HepG2 (cell line): ENCODE measurements around the gene PDZD8. TPM values are rescaled to one million over a fixed set of nuclear protein-coding genes. Genes with fewer than 3 reads are reported as not detected.

ENCODE experiments used
- ATAC-seq: fragments of 200-7000 bp; cut with Tn5 transposase; 3 replicates; pipeline ENCODE4 v1.9.1; 2020; ENCODE audit warnings: mild to moderate bottlenecking, moderate library complexity
- BruUV-seq: library from RNA; stranded (reverse); fragments of 400-500 nt; replicated peaks from 2 replicates; lab custom pipeline; 2021; lab: Mats Ljungman, UMichigan
- CTCF ChIA-PET: fragments of 300-600 bp; formaldehyde crosslinking; extraction: SDS; loops from one replicate; lab custom pipeline; 2021; ENCODE audit warnings: low total read pairs, inconsistent platforms, low intra/inter-chr PET ratio; lab: Yijun Ruan, JAX
- POLR2A ChIA-PET: fragments of 350-600 bp; sonication (Branson Sonifier 250); formaldehyde crosslinking; loops from one replicate; lab custom pipeline; 2020; ENCODE audit warnings: antibody characterized with exemption, inconsistent platforms; lab: Yijun Ruan, JAX
- DNase-seq: peaks from one replicate; pipeline ENCODE4 v3.0.0-alpha.2; 2015; ENCODE audit warnings: low spot score
- FAIRE-seq: peaks from 3 replicates; lab custom pipeline; 2011; peaks lifted over from hg19 to GRCh38; lab: Jason Lieb, UNC
- H2AFZ ChIP-seq: one replicate; pipeline ENCODE4 v1.6.1; 2011; ENCODE audit warnings: low read length, inconsistent platforms
- H3K27ac ChIP-seq: fragments of 300-600 bp; 3 replicates; pipeline ENCODE4 v1.8.0; 2011; ENCODE audit warnings: mixed run types, mild to moderate bottlenecking, mixed read lengths, low read length, inconsistent platforms; ENCODE audit not compliant: insufficient read depth; ENCODE audit errors: extremely low read length
- H3K27me3 ChIP-seq, 2 experiments: fragments of 200-600 bp in 1 of 2; 2 replicates in 1 of 2; 3 replicates in 1 of 2; pipeline versions ENCODE4 v1.6.0 to v1.8.0; 2011; ENCODE audit warnings: low read length in 2 of 2, mild to moderate bottlenecking in 2 of 2, moderate library complexity in 2 of 2, inconsistent platforms in 1 of 2; ENCODE audit not compliant: insufficient read depth in 2 of 2, control insufficient read depth in 1 of 2
- H3K36me3 ChIP-seq, 2 experiments: fragments of 200-600 bp in 1 of 2; replicated peaks in 1 of 2; 2 replicates in 1 of 2; 3 replicates in 1 of 2; pipeline versions ENCODE4 v1.5.1 to v1.8.0; 2011; ENCODE audit warnings: low read length in 2 of 2, inconsistent platforms in 1 of 2; ENCODE audit not compliant: insufficient read depth in 2 of 2, control insufficient read depth in 1 of 2
- H3K4me1 ChIP-seq: 2 replicates; pipeline ENCODE4 v1.5.1; 2012; ENCODE audit warnings: low read length, inconsistent platforms; ENCODE audit not compliant: insufficient read depth
- H3K4me2 ChIP-seq: 2 replicates; pipeline ENCODE4 v1.6.0; 2011; ENCODE audit warnings: low read depth, low read length, inconsistent platforms
- H3K4me3 ChIP-seq, 3 experiments: fragments of 200-600 bp in 1 of 3; sonication (generic), shearing (Covaris generic) in 1 of 3; replicated peaks in 1 of 3; 2 replicates each; pipeline ENCODE4 v1.5.1; 2011 to 2016; ENCODE audit warnings: low read length in 3 of 3, inconsistent platforms in 2 of 3, low read depth in 2 of 3, mild to moderate bottlenecking in 2 of 3, control low read depth in 1 of 3, mixed read lengths in 1 of 3; ENCODE audit not compliant: insufficient read depth in 1 of 3
- H3K79me2 ChIP-seq: one replicate; pipeline ENCODE4 v1.6.1; 2011; ENCODE audit warnings: low read length, inconsistent platforms; ENCODE audit not compliant: insufficient read depth
- H3K9ac ChIP-seq: 2 replicates; pipeline ENCODE4 v1.6.0; 2011; ENCODE audit warnings: mild to moderate bottlenecking, low read depth, low read length, inconsistent platforms; ENCODE audit not compliant: insufficient read depth
- H3K9me3 ChIP-seq: 2 replicates; pipeline ENCODE4 v1.5.1; 2012; ENCODE audit warnings: mild to moderate bottlenecking, low read length
- H4K20me1 ChIP-seq: 2 replicates; pipeline ENCODE4 v1.6.0; 2011; ENCODE audit warnings: inconsistent platforms, mild to moderate bottlenecking, low read length, moderate library complexity; ENCODE audit not compliant: insufficient read depth
- EHMT2 ChIP-seq: fragments of 200-600 bp; sonication (generic); IDR thresholded peaks from 2 replicates; pipeline ENCODE4 v1.7.0; 2017; ENCODE audit warnings: antibody characterized with exemption, low read depth, low read length, borderline replicate concordance
- GATA4 ChIP-seq: sonication (generic); IDR thresholded peaks from 2 replicates; pipeline ENCODE4 v1.6.1; 2016; ENCODE audit warnings: antibody characterized with exemption, low read depth, borderline replicate concordance
- KDM1A ChIP-seq: IDR thresholded peaks from 2 replicates; pipeline ENCODE4 v1.6.1; 2016; ENCODE audit warnings: missing compliant biosample characterization
- KDM5A ChIP-seq: fragments of 200-600 bp; sonication (generic); IDR thresholded peaks from 2 replicates; pipeline ENCODE4 v1.7.0; 2018; ENCODE audit warnings: antibody characterized with exemption, mild to moderate bottlenecking, low read length, borderline replicate concordance
- RARG ChIP-seq: sonication (generic); formaldehyde crosslinking; IDR thresholded peaks from 2 replicates; pipeline ENCODE4 v1.4.0; 2020; ENCODE audit warnings: low read depth, mild to moderate bottlenecking, missing genetic modification reagents
- SIN3A ChIP-seq: IDR thresholded peaks from 2 replicates; pipeline ENCODE4 v1.6.1; 2011; ENCODE audit warnings: low read depth, mild to moderate bottlenecking, control low read depth, low read length, borderline replicate concordance
- SNAPC5 ChIP-seq: sonication (generic); formaldehyde crosslinking; IDR thresholded peaks from 2 replicates; pipeline ENCODE4 v1.8.1; 2023; ENCODE audit warnings: mild to moderate bottlenecking, missing genetic modification reagents, borderline replicate concordance
- ZNF569 ChIP-seq: sonication (generic); formaldehyde crosslinking; IDR thresholded peaks from 2 replicates; pipeline ENCODE4 v1.5.0; 2020; ENCODE audit warnings: mild to moderate bottlenecking, missing genetic modification reagents, moderate library complexity, borderline replicate concordance
- WGBS: methylation state at CpG from one replicate; pipeline ENCODE4 v1.1.6; 2017; ENCODE audit warnings: low lambda C conversion rate; 5-methylcytosine and 5-hydroxymethylcytosine counted together
- in situ Hi-C: cut with HindIII; loops from 2 replicates; pipeline ENCODE4 v1.10.0; 2017; ENCODE audit warnings: low pct_unique_long_range_greater_than_20kb; ENCODE audit not compliant: extremely low pct_ligation_motif_present
- intact Hi-C: fragments of 100-400 bp; cut with micrococcal nuclease; formaldehyde crosslinking; loops from one replicate; pipeline ENCODE4 v1.10.0; 2022; ENCODE audit not compliant: unreplicated experiment
- polyA plus RNA-seq, 8 experiments: library from polyadenylated mRNA; depleted of rRNA in 3 of 8; stranded (reverse) in 7 of 8; unstranded in 1 of 8; fragments of >200 nt; fragmentation: Illumina TruSeq in 4 of 8; extraction: Trizol in 4 of 8; gene quantifications; 2 replicates each; pipeline versions ENCODE4 v1.2.1 to v1.2.3, GENCODE V29; 2011 to 2016; ENCODE audit warnings: low read depth in 4 of 8, missing spikeins in 1 of 8, mixed read lengths in 1 of 8; ENCODE audit not compliant: insufficient read depth in 1 of 8
- total RNA-seq, 5 experiments: library from RNA; depleted of rRNA; stranded (reverse); fragments of >200 nt; fragmentation: Illumina TruSeq; extraction: Trizol; gene quantifications; 2 replicates each; pipeline ENCODE4 v1.2.3, GENCODE V29; 2016; ENCODE audit warnings: low read depth in 1 of 5
- TF ChIP-seq, protein P1 (sequence below): sonication (generic); formaldehyde crosslinking; IDR thresholded peaks from 2 replicates; pipeline ENCODE4 v1.8.0; 2022; ENCODE audit warnings: missing genetic modification reagents, mild to moderate bottlenecking, borderline replicate concordance
- TF ChIP-seq, protein P2 (sequence below), 2 experiments: IDR thresholded peaks; 2 replicates each; pipeline ENCODE4 v1.6.1; 2011 to 2012; ENCODE audit warnings: low read length in 2 of 2, borderline replicate concordance in 1 of 2, low read depth in 1 of 2, mild to moderate bottlenecking in 1 of 2, moderate library complexity in 1 of 2
- TF ChIP-seq, protein P3 (sequence below): sonication (generic); formaldehyde crosslinking; IDR thresholded peaks from 2 replicates; pipeline ENCODE4 v1.8.0; 2023; ENCODE audit warnings: mild to moderate bottlenecking, missing genetic modification reagents

Gene PDZD8
- total and polyA plus RNA-seq, 2 of the 13 experiments (the other 11 are each of a cell fraction or from before 2014, with no cell fraction given): 11.2 to 32.0 TPM

DNA sequence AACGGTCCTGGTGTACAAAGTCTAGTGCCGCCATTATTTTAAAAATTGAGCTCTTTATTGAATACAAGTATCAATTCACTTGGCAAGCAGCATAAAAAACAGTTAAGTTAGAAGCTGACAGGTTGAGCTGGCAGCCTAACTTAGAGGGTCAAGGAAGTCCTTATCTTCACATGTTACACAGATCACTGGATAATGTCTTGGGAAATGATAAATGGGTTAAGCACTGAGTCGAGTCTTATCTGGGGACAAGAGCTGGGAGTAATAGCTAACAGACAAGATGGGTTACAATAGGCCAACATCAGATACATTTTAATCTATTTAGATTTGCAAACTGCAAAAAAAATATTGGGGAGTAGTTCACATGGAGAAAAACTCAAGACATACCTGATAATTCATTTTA is 100.1 kb downstream of the PDZD8 start:
- intact Hi-C loops (no loop called here), in situ Hi-C loops (no loop called here)
- Histone ChIP-seq H3K4me2 (no peak overlapping the region), H3K9me3 (no peaks in the 10 kb centered on the region), H4K20me1 (no peaks in the 10 kb centered on the region), H3K36me3 (no peaks in the 10 kb centered on the region), H3K4me3 (no peak overlapping the region), H3K9ac (no peak overlapping the region), H3K79me2 (no peaks in the 10 kb centered on the region), H3K27ac (no peak overlapping the region), H3K27me3 (no peaks in the 10 kb centered on the region), H3K4me1 (no peaks in the 10 kb centered on the region), H2AFZ (no peak overlapping the region)
- whole genome bisulfite sequencing: 82% methylated on average over 3 of the region's 3 CpGs
- CTCF ChIA-PET: no interaction called here
- POLR2A ChIA-PET: no interaction called here
- BruUV-seq: no TSS peak
- no peak for TF ChIP-seq KDM1A (CRISPR knock-in tag)
- TF ChIP-seq EHMT2: no peak
- TF ChIP-seq KDM5A: no peak
- TF ChIP-seq ZNF569 (CRISPR knock-in tag): no peak
- TF ChIP-seq SNAPC5 (CRISPR knock-in tag): no peak
- TF ChIP-seq, protein P1, sequence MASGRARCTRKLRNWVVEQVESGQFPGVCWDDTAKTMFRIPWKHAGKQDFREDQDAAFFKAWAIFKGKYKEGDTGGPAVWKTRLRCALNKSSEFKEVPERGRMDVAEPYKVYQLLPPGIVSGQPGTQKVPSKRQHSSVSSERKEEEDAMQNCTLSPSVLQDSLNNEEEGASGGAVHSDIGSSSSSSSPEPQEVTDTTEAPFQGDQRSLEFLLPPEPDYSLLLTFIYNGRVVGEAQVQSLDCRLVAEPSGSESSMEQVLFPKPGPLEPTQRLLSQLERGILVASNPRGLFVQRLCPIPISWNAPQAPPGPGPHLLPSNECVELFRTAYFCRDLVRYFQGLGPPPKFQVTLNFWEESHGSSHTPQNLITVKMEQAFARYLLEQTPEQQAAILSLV (CRISPR knock-in tag): no peak
- TF ChIP-seq, protein P2, sequence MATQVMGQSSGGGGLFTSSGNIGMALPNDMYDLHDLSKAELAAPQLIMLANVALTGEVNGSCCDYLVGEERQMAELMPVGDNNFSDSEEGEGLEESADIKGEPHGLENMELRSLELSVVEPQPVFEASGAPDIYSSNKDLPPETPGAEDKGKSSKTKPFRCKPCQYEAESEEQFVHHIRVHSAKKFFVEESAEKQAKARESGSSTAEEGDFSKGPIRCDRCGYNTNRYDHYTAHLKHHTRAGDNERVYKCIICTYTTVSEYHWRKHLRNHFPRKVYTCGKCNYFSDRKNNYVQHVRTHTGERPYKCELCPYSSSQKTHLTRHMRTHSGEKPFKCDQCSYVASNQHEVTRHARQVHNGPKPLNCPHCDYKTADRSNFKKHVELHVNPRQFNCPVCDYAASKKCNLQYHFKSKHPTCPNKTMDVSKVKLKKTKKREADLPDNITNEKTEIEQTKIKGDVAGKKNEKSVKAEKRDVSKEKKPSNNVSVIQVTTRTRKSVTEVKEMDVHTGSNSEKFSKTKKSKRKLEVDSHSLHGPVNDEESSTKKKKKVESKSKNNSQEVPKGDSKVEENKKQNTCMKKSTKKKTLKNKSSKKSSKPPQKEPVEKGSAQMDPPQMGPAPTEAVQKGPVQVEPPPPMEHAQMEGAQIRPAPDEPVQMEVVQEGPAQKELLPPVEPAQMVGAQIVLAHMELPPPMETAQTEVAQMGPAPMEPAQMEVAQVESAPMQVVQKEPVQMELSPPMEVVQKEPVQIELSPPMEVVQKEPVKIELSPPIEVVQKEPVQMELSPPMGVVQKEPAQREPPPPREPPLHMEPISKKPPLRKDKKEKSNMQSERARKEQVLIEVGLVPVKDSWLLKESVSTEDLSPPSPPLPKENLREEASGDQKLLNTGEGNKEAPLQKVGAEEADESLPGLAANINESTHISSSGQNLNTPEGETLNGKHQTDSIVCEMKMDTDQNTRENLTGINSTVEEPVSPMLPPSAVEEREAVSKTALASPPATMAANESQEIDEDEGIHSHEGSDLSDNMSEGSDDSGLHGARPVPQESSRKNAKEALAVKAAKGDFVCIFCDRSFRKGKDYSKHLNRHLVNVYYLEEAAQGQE (IDR thresholded peaks at IDR 0.05; ENCODE audit: borderline replicate concordance in 1 of 2, low read depth in 1 of 2, low read length in 2 of 2): no peak
- TF ChIP-seq RARG (CRISPR knock-in tag): no peak
- TF ChIP-seq, protein P3, sequence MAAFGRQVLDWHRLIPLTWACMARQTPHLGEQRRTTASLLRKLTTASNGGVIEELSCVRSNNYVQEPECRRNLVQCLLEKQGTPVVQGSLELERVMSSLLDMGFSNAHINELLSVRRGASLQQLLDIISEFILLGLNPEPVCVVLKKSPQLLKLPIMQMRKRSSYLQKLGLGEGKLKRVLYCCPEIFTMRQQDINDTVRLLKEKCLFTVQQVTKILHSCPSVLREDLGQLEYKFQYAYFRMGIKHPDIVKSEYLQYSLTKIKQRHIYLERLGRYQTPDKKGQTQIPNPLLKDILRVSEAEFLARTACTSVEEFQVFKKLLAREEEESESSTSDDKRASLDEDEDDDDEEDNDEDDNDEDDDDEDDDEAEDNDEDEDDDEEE (CRISPR knock-in tag): no peak
- TF ChIP-seq SIN3A: no peak
- TF ChIP-seq GATA4: no peak
- no peak for FAIRE-seq
- ATAC-seq: no peak
- DNase-seq: no peak
